ENCODE results near the gene EML5.

Gene EML5

GRCh38 chr14:88765130-88765529 is 27.6 kb downstream of the EML5 start:
- Histone ChIP-seq H3K9me3 (no peaks in the 10 kb centered on the region), H3K4me3 (ENCODE audit: low read depth, low read length) (no peak overlapping the region), H3K36me3 (peaks cover 62% of the 10 kb centered on the region), H3K27me3 (no peaks in the 10 kb centered on the region), H3K4me1 (peaks cover 3% of the 10 kb centered on the region; the same call in 1 of the 2 replicates)
- TF ChIP-seq CTCF (IDR thresholded peaks at IDR 0.05; ENCODE audit: low read depth, low read length): no peak
- DNase-seq: no peak

- Histone ChIP-seq H3K4me3 (ENCODE audit: low read depth, low read length) (no peak overlapping the region), H3K27me3 (no peaks in the 10 kb centered on the region), H3K36me3 (peaks cover 75% of the 10 kb centered on the region), H3K4me1 (peaks cover 5% of the 10 kb centered on the region; the same call in 1 of the 2 replicates), H3K9me3 (no peaks in the 10 kb centered on the region)
- DNase-seq: no peak
- no peak for TF ChIP-seq CTCF (IDR thresholded peaks at IDR 0.05; ENCODE audit: low read depth, low read length)
Observed at GRCh38 chr14:88753873-88754272, 38.9 kb downstream of the EML5 start.

- no peak for DNase-seq
- Histone ChIP-seq H3K4me3 (ENCODE audit: low read depth, low read length) (no peak overlapping the region), H3K36me3 (peaks cover 86% of the 10 kb centered on the region), H3K9me3 (no peaks in the 10 kb centered on the region), H3K27me3 (no peaks in the 10 kb centered on the region), H3K4me1 (peaks cover 8% of the 10 kb centered on the region; the same call in 1 of the 2 replicates)
- no peak for TF ChIP-seq CTCF (IDR thresholded peaks at IDR 0.05; ENCODE audit: low read depth, low read length)
Observed at GRCh38 chr14:88750945-88751344, 41.8 kb downstream of the EML5 start.

GRCh38 chr14:88750413-88750812 is 42.3 kb downstream of the EML5 start:
- no peak for DNase-seq
- peaks cover 8% of the 10 kb centered on the region; the same call in 1 of the 2 replicates for H3K4me1 ChIP-seq
- no peaks in the 10 kb centered on the region for H3K9me3 ChIP-seq
- no peak; the same call in 1 of the 2 replicates for TF ChIP-seq CTCF (IDR thresholded peaks at IDR 0.05; ENCODE audit: low read depth, low read length)
- H3K27me3 ChIP-seq: no peaks in the 10 kb centered on the region
- H3K4me3 ChIP-seq (ENCODE audit: low read depth, low read length): no peak overlapping the region
- peaks cover 86% of the 10 kb centered on the region for H3K36me3 ChIP-seq

- peaks cover 8% of the 10 kb centered on the region; the same call in 1 of the 2 replicates for H3K4me1 ChIP-seq
- TF ChIP-seq CTCF (IDR thresholded peaks at IDR 0.05; ENCODE audit: low read depth, low read length): no peak
- no peak for DNase-seq
- H3K9me3 ChIP-seq: no peaks in the 10 kb centered on the region
- H3K36me3 ChIP-seq: peaks cover 86% of the 10 kb centered on the region
- no peaks in the 10 kb centered on the region for H3K27me3 ChIP-seq
- no peak overlapping the region for H3K4me3 ChIP-seq (ENCODE audit: low read depth, low read length)
Observed at GRCh38 chr14:88749139-88749538, 43.6 kb downstream of the EML5 start.

- peaks cover 8% of the 10 kb centered on the region; the same call in 1 of the 2 replicates for H3K4me1 ChIP-seq
- H3K4me3 ChIP-seq (ENCODE audit: low read depth, low read length): no peak overlapping the region
- H3K27me3 ChIP-seq: no peaks in the 10 kb centered on the region
- no peak for TF ChIP-seq CTCF (IDR thresholded peaks at IDR 0.05; ENCODE audit: low read depth, low read length)
- H3K36me3 ChIP-seq: peaks cover 82% of the 10 kb centered on the region
- H3K9me3 ChIP-seq: no peaks in the 10 kb centered on the region
- no peak for DNase-seq
Observed at GRCh38 chr14:88748288-88748687, 44.5 kb downstream of the EML5 start.
